M059J (cell line): Measurements from ENCODE around the gene DLG5. TPM values are rescaled to one million over a fixed set of nuclear protein-coding genes. Genes with fewer than 3 reads are reported as not detected.
A peak's percentile ranks its signal among the peaks of the same experiment; 100 is the strongest.

Experiments used
- DNase-seq: peaks from one replicate; pipeline ENCODE4 v3.0.0-alpha.2; 2012; ENCODE audit warnings: low read depth
- total RNA-seq: library from RNA; depleted of rRNA; stranded (reverse); fragments of >200 nt; shearing (Covaris generic); gene quantifications from 2 replicates; pipeline ENCODE4 v1.2.3, GENCODE V29; 2014

DLG5 gene
- total RNA-seq, 1 experiment from 2014 or later, result 19.5 TPM

DNA sequence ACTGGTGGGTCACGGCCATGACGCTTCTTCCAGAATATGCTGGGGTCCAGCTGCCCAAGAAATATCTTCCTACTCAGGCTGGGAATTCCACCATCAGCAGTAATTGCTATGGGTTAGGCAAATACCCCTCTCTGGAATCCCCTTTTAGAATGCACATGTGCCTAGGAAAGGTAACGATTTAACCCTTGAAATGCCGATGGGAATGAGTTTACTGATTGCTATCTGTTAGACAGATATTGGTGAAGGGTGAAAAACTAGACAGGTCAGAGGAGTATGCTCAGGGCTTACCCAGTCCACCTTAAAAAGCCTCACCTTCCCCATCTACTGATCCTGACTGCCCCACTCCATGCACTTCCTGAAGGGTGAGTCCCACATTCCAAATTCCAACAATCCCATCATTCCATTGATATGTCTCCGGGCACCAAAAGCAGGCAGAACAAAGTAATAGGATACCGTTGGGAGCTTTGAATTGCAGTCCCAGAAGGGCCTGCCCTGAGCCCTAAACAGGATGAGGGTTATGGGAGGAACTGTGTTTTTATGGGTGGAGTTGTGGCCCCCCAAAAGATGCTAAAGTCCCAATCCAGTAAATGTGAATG, 59.3 kb downstream of the DLG5 start:
- no peak for DNase-seq

DNA sequence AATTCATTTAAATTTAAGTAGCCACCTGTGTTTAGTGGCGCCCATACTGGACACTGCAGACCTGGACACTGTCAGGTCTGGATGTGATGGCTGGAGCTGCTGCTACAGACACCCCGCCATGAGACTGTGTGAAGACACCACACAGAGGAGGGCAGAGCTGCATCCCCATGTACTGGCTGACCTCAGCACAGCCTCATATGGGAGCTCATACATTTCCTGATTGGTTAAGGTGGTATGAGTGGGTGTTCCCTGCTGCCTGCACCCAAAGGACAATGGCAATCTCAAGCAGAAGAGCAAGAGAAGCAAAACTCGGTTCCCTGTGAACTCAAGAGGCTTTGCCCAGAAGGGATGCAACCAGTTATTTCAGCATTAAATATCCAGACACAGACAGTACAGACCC, 60.0 kb downstream of the DLG5 start:
- no peak for DNase-seq

GRCh38 chr10:77865580-77866324, 60.8 kb downstream of the DLG5 start:
- no peak for DNase-seq

DNA sequence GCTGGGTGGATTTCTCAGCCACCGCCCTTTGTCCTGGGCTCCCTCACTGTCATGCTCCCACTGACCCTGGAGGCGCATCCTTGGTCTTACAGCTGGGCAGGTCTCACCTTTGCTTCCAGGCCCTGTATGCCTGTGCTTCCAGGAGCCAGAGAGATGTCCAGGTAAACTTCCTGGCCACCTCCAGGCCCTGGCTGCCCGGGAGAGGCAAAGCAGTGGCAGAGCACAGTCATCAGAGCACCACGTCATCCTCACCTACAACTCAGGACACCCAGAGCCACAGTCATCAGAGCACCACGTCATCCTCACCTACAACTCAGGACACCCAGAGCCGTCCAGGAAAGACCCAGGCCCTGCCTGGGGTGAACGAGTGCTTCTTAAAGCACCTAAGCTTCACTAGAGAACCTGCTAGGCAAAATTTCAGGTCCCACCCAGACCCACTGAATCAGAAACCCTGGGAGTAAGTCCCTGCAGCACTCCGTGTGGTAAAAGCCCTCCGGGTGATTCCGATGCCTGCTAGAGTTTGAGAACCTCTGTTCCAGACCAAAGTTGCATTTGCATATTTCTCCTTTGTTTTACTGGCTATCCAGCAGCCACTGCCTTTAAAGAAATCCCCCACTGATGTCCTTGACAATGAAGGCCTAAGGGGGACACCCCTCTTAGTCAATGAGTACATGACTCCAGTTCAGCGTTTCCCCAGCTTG, 62.3 kb downstream of the DLG5 start:
- no peak for DNase-seq

- DNase-seq, result no peak
Observed at GRCh38 chr10:77863446-77863845, 63.1 kb downstream of the DLG5 start.

- no peak for DNase-seq
Observed at GRCh38 chr10:77862595-77862994, 64.0 kb downstream of the DLG5 start.

- no peak for DNase-seq
Observed at GRCh38 chr10:77861366-77861765, 65.2 kb downstream of the DLG5 start.

GRCh38 chr10:77859865-77860282, 66.7 kb downstream of the DLG5 start:
- DNase-seq, result no peak

- no peak for DNase-seq
Observed at GRCh38 chr10:77859200-77859864, 67.2 kb downstream of the DLG5 start.

- DNase-seq, result peak; percentile 20
Observed at GRCh38 chr10:77857272-77857671, 69.3 kb downstream of the DLG5 start.

GRCh38 chr10:77856566-77856965, 70.0 kb downstream of the DLG5 start:
- DNase-seq, result no peak

DNA sequence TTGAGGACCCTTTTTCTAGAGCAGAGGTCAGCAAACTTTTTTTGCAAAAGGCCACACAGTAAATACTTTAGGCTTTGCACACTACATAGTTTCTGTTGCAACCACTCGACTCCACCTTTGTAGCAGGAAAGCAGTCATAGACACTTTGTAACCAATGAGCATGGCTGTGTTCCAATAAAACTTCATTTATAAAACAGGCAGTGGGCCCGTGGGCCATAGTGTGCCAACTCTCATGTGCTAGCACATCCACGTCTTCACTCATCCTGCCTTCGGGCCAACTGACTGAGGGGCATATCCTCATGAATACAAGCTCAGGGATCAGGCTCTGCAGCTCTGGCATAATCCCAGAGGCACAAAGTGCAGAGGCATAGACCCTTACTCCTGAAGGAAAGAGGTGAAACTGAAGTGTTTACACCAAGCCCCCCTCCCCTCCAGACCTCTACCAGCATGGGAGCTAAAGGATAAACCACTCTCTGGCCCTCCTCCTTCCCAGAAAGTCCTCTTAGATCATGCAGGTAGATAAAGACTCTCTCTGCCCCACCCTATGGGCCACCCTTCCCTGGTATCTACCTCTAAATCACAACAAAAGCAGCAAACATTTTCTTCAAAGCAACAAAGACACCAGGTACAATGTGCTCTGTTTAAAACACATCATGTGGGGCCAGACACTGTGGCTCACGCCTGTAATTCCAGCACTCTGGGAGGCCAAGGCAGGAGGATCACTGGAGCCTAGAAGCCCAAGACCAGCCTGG, 71.0 kb downstream of the DLG5 start:
- no peak for DNase-seq

- DNase-seq, result no peak
Observed at GRCh38 chr10:77854115-77854514, 72.4 kb downstream of the DLG5 start.

GRCh38 chr10:77853256-77853655, 73.3 kb downstream of the DLG5 start:
- DNase-seq, result no peak

- no peak for DNase-seq
Observed at GRCh38 chr10:77850620-77851231, 75.8 kb downstream of the DLG5 start.

GRCh38 chr10:77849039-77849664, 77.4 kb downstream of the DLG5 start:
- DNase-seq, result no peak

DNA sequence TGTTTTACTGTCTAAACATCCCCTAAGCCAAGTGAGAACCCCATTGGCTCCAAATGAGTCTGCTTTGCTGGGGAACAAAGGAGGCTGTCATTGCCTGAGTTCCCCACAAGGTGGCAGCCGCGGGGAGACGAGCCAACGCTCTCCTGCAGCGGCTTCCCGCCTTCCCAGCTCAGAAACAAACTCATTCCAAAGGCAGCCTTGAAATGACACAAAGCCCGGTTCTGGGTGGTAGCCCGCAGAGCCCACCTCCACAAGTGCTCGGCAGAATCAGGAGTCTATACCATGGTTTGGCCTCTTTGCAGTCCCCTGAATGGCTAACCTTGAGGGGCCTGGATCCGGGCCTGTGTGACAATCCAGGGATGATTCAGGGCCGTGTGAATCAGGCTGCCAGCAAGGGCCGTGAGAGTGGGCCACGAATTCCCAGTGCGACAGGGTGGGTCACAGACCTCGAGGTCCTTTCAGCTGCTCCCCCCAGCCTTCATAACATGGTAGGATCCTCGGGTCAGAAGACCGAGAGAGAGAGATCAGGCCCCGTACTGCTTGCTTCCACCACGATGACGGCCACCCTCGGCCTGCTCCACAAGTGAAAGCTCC, 79.7 kb downstream of the DLG5 start:
- DNase-seq, result peak; percentile 66

- DNase-seq, result no peak
Observed at GRCh38 chr10:77845451-77845850, 81.1 kb downstream of the DLG5 start.

- peak; percentile 97 for DNase-seq
Observed at GRCh38 chr10:77844713-77845445, 81.7 kb downstream of the DLG5 start.

- DNase-seq, result no peak
Observed at GRCh38 chr10:77844177-77844576, 82.4 kb downstream of the DLG5 start.
